HG02885 (cell line): Measurements from ENCODE around the gene ORC4.

ENCODE experiments used
- ATAC-seq: cut with Tn5 transposase; IDR thresholded peaks from one replicate; pipeline ENCODE4 v1.9.1; 2021; ENCODE audit warnings: mild to moderate bottlenecking; ENCODE audit not compliant: unreplicated experiment, poor library complexity

The ORC4 gene

DNA sequence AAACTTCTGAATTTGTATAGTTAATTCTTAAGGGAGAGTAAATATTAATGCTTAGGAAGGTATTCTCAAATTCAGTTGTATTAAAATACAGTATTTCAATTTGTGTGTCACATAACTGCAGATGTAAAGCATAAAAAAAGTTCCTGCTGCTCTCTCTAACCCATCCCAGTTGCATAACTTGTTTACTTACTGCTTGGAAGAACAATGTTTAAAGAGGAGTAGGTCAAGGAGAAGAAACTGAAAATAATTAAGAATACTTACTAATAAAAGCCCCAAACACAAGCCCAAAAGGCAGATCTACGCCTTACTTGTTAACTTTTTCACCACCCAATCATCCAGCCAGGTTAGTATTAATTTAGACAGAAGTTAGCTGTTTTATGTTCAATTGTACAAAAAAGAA is 81.2 kb downstream of the ORC4 start:
- no peak for ATAC-seq

DNA sequence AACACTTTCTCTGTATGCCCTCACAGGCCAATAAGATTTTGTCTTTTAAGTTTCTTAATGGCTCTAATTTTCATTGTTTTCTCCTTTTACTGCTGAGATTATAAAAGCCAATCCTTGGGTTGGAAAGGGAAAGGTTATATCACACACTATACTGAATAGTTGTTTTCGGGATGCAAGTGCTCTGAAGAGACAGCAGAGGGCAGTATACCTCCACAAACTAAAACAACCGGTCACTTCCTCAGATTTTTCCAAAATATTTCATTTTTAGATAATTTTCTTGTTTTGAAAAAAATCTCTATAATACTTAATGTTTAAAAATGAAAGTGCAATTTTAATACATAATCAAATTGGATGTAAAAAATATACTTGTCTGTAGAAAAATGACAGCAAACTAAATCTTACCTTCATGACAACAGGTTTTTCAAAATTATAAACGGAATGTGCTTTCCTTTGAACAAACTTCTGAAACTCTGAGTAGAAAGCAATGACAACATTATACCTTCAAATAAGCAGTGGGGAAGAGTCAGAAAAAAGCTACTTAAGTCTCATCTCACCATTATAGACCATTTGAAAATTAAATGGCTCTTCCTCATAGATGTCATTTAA is 82.7 kb downstream of the ORC4 start:
- peak; percentile 77 for ATAC-seq

DNA sequence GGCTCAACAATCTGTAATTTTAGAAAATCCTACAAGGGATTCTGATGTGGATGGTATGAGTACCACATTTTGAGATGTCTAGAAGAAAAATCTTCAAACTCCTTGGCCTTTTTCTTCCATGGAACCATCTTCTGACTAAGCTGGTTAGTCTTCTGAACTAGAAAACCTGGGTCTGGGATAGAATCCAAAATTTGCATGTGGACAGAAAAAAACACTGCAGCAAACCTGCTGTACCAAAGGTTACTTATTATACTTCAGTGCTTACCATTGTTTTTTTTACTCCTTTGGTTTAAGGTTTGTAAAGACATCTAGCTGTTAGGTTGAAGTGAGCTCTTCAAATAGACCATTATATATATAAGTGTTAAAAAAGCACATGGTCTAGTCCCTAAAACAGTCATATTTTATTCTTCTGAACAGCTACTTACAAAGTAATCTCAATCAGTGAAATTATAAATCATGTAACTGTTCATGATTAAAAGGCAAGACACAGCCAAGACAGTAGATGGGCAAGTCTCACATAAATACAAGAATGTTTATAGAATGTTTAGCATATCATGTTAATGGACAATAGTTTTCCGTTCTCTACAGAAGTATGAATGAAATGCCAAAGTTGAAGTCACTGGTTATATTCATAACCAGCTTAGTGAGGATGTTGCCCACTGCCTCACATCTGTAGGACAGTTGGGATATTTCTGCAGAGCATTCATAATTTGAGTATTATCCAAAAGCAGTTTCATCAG is 85.5 kb downstream of the ORC4 start:
- ATAC-seq: no peak

DNA sequence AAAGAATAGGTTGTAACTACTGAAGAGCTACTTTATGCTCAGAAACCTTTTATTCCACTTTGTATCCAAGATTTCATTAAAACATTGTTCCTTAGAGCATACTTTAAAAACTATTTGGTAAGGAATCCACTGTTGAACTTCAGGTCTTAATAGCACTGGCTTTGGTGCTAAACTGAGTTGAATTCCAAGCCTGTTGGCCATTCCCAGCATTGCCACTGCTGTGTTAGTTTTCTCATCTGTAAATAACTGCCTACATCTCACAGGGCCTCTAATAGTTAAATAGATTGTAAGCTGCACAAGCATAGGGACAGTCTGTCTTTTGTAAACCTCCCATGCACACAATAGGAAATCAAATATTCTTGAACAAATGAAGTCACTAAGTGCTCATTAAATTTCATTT is 86.6 kb downstream of the ORC4 start:
- no peak for ATAC-seq

DNA sequence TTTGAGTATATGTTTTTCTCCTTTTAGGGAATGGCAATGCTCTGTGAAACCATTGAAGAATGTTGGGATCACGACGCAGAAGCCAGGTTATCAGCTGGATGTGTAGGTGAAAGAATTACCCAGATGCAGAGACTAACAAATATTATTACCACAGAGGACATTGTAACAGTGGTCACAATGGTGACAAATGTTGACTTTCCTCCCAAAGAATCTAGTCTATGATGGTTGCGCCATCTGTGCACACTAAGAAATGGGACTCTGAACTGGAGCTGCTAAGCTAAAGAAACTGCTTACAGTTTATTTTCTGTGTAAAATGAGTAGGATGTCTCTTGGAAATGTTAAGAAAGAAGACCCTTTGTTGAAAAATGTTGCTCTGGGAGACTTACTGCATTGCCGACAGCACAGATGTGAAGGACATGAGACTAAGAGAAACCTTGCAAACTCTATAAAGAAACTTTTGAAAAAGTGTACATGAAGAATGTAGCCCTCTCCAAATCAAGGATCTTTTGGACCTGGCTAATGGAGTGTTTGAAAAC is 93.4 kb downstream of the ORC4 start:
- no peak for ATAC-seq

DNA sequence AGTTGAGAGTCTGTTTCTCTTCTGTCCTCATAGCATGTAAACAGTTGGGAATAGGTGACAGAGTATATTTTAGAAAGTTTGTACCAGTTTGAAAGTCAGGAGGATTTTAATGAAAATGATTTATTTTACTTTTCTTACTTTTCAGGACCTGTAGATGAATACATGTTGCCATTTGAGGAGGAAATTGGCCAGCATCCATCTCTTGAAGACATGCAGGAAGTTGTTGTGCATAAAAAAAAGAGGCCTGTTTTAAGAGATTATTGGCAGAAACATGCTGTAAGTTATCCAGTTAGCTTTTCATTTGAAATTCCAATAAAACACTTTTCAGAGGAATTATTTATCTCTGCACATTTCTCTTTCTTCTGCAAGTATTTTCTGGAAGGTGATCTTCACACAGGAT is 94.7 kb downstream of the ORC4 start:
- ATAC-seq: no peak

DNA sequence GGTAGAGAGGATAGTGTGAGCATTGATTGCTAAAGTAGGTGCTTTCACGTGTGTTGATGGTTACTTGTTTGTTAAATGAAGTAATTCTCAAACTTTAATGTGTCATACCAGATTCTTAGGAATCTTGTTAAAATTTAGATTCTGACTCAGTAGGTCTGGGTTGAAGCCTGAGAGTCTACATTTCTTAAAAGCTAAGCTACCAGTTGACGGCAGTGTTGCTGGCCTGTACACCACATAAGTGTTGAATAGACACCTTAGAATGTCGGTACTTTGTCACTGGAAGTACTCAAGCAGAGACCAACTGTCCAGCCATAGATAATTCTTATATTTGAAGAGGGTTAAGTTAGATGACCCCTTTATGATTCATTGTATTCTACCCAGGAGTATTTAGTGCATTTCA is 95.9 kb downstream of the ORC4 start:
- no peak for ATAC-seq

DNA sequence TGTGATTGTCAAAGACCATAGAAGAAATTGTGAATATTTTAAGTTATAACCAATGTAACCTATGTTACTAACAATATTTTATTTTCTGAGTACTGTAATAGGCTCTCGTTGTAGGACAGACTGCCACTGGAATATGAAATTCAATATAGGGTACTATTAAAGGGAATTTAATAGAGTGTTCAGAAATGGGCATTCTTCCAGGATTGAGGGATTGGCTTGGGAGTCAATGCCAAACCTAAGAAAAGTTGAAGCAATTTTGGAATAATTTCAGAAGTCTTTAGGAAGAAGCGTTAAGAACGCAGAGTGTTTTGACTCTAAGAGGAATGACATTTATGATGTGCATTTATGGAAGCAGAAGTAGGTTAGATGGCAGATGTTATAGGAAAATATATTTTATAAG is 96.7 kb downstream of the ORC4 start:
- no peak for ATAC-seq

DNA sequence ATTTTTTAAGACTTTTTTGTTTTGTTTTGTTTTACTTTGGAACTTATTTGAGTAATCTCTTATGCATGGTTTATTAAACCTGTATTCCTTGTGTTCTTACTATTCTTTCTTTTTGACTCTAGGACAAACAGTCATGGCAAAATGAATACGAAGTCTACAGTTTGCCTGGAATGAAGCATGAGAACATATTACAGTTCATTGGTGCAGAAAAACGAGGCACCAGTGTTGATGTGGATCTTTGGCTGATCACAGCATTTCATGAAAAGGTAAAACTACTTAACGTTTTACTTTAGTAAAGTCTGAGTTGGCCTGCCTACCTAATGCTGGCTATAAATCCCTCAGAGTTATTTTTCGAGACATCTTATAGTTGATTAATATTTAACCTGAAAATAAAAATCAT is 103.4 kb downstream of the ORC4 start:
- ATAC-seq: no peak

DNA sequence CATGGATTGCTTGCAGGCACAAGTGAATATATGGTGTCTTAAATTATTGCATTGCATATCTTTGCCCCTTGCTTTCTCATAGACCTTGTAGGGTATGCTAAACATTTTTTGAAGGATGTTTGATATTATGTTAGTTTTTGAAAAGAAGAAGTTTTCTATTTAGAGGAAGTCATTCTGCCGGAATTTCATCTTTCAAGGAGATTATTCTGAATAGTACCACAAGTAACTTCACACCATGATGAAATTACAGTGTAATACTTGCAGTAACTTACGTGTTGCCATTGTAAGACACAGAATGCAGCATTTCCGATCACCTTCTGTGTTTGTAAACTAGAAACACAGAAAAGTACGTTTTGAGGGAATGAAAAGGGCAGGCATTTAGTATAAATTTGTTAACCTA is 103.8 kb downstream of the ORC4 start:
- no peak for ATAC-seq

DNA sequence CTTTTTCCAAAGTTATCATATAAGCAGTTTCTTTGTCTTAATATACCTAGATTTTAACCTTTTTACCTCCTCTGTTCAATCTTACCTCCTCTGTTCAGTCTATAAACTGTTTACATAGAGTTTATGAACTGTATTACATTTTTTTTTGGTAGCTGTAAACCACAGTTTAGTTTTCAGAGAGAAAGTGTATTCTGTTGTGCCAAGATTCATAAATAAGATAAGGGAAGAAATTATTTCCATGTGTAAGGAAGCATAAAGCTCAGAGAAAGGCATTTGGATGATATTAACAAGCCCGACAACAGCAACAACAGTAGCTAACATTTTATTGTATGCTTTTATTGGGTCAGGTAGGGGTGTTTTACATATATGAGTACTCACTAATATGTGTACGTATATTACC is 104.5 kb downstream of the ORC4 start:
- ATAC-seq: no peak

DNA sequence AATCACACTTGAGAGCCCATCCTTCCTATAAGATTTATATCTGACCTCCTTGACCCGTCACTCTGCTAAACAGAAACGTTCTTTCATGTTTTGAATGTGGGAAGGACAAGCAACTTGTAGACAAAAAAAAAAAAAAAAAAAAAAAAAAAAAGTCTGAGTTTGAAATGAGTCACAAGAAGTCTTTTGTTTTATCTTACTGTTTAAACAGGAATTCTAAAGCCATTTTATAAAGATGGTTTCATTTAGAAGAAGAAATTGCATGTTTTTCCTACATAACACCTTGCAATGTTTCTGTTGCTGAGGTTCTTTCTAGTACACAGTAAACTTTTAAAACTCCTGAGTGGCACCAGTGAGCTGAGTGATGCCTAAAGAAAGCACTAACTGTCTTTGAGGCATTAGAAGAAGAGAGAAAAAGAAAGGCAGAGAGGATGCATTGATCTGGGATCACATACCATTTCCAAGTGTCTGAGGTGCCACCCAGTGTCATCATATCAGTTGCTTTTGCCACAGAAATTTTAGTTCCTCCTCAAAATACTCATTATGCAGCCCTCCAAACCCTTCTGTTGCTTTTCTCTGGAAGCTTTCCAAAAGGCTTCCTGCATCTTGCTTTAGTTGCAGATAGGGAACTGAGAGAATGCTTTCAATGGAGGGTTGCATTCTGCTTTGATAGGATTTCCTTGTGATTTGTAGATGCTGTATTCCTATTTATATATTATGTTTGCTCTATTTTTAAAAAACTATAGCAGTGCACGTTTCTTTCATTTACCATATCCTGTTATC is 106.6 kb downstream of the ORC4 start:
- no peak for ATAC-seq

DNA sequence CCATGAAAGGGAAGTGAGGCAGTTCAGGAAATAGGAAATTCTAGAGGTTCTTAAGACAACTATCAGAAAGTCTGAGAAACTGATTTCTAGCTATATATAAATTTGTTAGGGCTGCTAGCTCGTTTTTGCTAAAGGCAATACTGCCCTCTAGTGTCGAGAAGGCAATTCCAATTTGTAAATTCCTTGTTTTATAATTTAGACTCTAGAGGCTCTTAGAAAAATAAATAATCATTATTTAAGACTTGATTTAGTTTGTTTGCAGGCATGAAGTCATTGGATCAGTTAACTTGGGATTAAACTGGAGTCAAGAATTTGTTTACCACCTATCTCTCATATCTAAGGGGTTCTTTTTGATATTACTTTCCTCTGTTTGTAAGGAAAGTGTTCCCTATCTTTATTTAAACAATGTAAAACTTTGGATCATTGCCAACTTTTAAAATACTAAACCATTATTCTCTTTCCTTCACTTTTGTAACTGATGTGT is 109.5 kb downstream of the ORC4 start:
- ATAC-seq: no peak

DNA sequence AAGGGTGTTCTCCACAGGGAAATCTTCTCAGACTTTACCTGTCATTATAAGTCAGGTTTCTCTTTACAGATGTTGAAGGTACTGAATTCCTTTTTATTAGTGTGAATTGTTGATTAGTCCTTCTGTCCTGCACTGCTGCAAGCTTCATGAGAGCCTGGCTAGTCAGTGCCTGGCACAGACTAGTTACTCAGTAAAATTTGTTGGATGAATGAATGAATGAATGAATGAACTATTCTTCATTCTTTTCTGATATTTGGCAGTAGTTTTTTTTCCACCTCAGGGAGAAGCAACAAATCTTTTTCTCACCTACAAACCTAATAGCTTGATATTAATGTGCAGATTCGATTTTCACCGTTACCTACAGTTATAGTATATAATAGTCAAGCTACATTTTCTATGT is 111.4 kb downstream of the ORC4 start:
- ATAC-seq: no peak

DNA sequence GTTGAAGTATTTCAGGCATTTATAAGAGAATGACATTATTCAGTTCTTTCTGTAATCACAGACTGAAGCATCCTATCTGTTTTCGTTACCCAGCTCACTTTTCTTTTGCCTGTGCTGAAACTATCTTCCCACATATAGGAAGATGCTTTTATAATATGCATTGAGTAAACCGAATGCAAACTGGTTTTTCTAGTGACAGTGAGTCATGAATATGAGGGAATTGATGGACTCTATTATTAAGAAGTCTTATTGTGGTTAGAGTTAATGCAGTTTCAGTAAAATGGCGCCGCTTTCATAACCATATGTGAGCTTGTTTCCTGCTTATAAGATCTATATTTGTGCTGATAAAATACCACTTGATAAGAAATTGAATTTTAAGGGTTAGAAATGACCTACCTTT is 116.5 kb downstream of the ORC4 start:
- ATAC-seq: no peak

DNA sequence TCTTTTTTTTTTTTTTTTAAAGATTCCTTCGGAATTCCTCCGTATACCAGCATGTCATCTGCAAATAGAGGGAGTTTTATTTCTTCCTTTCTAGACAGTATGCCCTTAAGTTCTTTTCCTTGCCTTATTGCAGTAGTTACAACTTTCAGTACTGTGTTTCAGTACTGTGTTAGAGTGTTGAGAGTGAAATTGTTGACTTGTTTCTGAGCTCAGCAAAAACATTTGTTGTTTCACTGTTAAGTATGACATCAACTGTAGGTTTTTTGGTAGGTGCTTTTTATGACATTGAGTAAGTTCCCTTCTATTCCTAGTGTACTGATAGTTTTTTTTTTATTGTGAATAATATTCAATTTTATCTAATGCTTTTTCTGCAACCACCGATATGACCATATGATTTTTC is 131.9 kb downstream of the ORC4 start:
- peak; percentile 82 for ATAC-seq

DNA sequence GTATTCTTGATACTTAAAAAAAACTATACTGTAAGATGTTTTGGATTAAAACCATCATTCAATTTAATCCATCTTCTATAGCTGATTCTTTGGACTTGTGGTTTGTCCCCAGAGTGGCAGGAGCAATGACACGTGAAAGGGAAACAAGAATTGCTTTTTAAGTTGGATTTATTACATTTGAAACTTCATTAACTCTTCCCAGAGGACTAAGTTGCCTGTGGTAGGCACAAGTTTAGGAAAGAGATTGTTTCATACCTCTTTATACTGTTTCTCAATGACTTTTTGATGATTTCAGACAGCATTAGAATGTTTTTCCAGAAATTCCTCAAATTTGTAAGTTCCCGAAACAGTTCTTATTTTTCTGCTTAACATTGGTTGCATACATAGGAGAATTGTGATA is 134.4 kb downstream of the ORC4 start:
- no peak for ATAC-seq

DNA sequence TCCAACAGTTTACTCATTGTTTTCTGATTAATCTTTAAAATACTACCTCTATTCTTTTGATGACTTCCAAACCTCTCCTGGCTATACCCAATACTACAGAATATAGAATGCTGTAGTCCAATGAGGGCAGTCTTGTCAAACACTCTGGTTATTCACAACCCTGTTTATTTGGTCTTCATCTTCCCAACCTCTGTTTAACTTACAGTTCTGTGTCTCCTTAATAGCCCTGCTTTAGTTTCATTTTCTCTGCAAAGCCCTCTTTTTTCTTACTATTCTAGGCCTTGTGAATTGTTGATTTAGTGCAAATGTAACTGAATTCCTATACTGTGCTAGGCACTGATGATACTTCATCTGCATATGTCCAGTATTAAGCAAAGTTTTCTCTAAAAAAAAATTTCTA is 135.7 kb downstream of the ORC4 start:
- ATAC-seq: no peak

DNA sequence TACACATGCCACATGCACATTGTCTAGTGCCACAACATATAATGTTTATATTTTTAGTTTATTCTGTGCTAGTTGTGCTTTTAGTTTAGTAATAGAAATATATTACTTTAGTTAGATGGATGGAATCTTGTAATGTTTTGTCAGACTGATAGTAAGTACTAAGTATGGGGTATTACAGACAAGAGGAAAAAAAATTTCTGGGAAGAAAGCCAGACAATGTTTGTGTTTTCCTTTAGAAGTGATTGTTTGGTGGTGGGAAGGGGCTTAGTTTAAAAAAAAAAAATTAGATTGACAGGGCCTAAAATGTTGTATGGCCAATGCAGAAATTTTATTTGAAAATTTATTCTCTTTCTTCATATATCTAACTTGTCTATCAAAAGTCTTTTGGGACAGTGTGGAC is 137.9 kb downstream of the ORC4 start:
- no peak for ATAC-seq
